LNCAP (cell line): ENCODE measurements around the gene UBL4B.

Experiments
- CTCF ChIP-seq: fragments of 450-650 bp; IDR thresholded peaks from 2 replicates; pipeline ENCODE4 v1.5.1; 2017; ENCODE audit warnings: mild to moderate bottlenecking

UBL4B gene

GRCh38 chr1:110113551-110113950, 1.3 kb downstream of the UBL4B start:
- TF ChIP-seq CTCF = no peak

GRCh38 chr1:110114173-110114572, 1.9 kb downstream of the UBL4B start:
- TF ChIP-seq CTCF = no peak

GRCh38 chr1:110114784-110115183, 2.5 kb downstream of the UBL4B start:
- TF ChIP-seq CTCF = no peak

- TF ChIP-seq CTCF = no peak
Measured at GRCh38 chr1:110118636-110119396, 6.6 kb downstream of the UBL4B start.

- TF ChIP-seq CTCF = no peak
Measured at GRCh38 chr1:110119843-110120242, 7.6 kb downstream of the UBL4B start.

GRCh38 chr1:110120960-110121561, 8.8 kb downstream of the UBL4B start:
- TF ChIP-seq CTCF = no peak

- no peak for TF ChIP-seq CTCF
Measured at GRCh38 chr1:110123224-110123623, 11.0 kb downstream of the UBL4B start.
